Upper lobe of right lung (tissue), 1 donor: Measurements from ENCODE around the gene HSF2BP. TPM values are rescaled to one million over a fixed set of nuclear protein-coding genes. Genes with fewer than 3 reads are reported as not detected.
A peak's percentile ranks its signal among the peaks of the same experiment; 100 is the strongest.

ENCODE experiments used
- ATAC-seq: fragments of 200-7000 bp; cut with Tn5 transposase; one replicate; pipeline ENCODE4 v1.9.1; 2020; ENCODE audit warnings: mild to moderate bottlenecking, moderate library complexity
- DNase-seq: peaks from one replicate; pipeline ENCODE4 v3.0.0-alpha.2; 2020
- H3K27ac ChIP-seq: fragments of 200-600 bp; one replicate; pipeline ENCODE4 v1.8.0; 2022
- H3K27me3 ChIP-seq: fragments of 200-600 bp; one replicate; pipeline ENCODE4 v1.8.0; 2022; ENCODE audit warnings: mild to moderate bottlenecking
- H3K36me3 ChIP-seq: fragments of 200-600 bp; one replicate; pipeline ENCODE4 v1.8.0; 2022
- H3K4me1 ChIP-seq: fragments of 200-600 bp; one replicate; pipeline ENCODE4 v1.8.0; 2022
- H3K4me3 ChIP-seq: fragments of 200-600 bp; one replicate; pipeline ENCODE4 v1.8.0; 2022; ENCODE audit warnings: mild to moderate bottlenecking
- H3K9me3 ChIP-seq: fragments of 200-600 bp; one replicate; pipeline ENCODE4 v1.8.0; 2022
- CTCF ChIP-seq: fragments of 200-600 bp; IDR thresholded peaks from one replicate; pipeline ENCODE4 v1.8.0; 2022; ENCODE audit warnings: antibody characterized with exemption
- intact Hi-C: fragments of 100-400 bp; cut with DNase I; formaldehyde crosslinking; loops from one replicate; pipeline ENCODE4 v1.11.0; 2022
- total RNA-seq: library from RNA; stranded (reverse); fragmentation: NEBNext Ultra II Directional; extraction: Animal tissue kit (Norgen Biotek cat#: 25700); gene quantifications from one replicate; pipeline ENCODE4 v1.2.1, GENCODE V29; 2021
- donor health status: DM: no; HTN: yes; CAD: no; lungs with severe emphysema.

The HSF2BP gene
- total RNA-seq, 1 donor from 2014 or later, result 0.41 TPM

- TF ChIP-seq CTCF, result no peak
- DNase-seq (no peak), ATAC-seq (no peak)
- H3K4me3 ChIP-seq, result no peak overlapping the region
- H3K27ac ChIP-seq, result no peak overlapping the region
- no peaks in the 10 kb centered on the region for H3K9me3 ChIP-seq
- intact Hi-C loops, result no loop called here
- H3K27me3 ChIP-seq, result no peaks in the 10 kb centered on the region
- peaks cover 28% of the 10 kb centered on the region for H3K4me1 ChIP-seq
- peaks cover 27% of the 10 kb centered on the region for H3K36me3 ChIP-seq
These were observed 3.0 kb upstream of the HSF2BP start for GRCh38 chr21:43662286-43662685.

- no peak for ATAC-seq
- TF ChIP-seq CTCF, result no peak
- H3K9me3 ChIP-seq, result no peaks in the 10 kb centered on the region
- peaks cover 16% of the 10 kb centered on the region for H3K36me3 ChIP-seq
- peaks cover 21% of the 10 kb centered on the region for H3K4me1 ChIP-seq
- peak overlapping the region; percentile 90 for H3K27ac ChIP-seq
- intact Hi-C loops, result no loop called here
- H3K4me3 ChIP-seq, result peak overlapping the region; percentile 99
- DNase-seq, result no peak
- H3K27me3 ChIP-seq, result no peaks in the 10 kb centered on the region
These were observed 536 bp downstream of the HSF2BP start for GRCh38 chr21:43658769-43659135.

- no peak overlapping the region for H3K27ac ChIP-seq
- peaks cover 10% of the 10 kb centered on the region for H3K36me3 ChIP-seq
- peaks cover 21% of the 10 kb centered on the region for H3K4me1 ChIP-seq
- DNase-seq (no peak), ATAC-seq (no peak)
- H3K27me3 ChIP-seq, result no peaks in the 10 kb centered on the region
- no peak overlapping the region for H3K4me3 ChIP-seq
- intact Hi-C loops, result no loop called here
- no peak for TF ChIP-seq CTCF
- H3K9me3 ChIP-seq, result no peaks in the 10 kb centered on the region
These were observed 1.1 kb downstream of the HSF2BP start for GRCh38 chr21:43658088-43658741.

GRCh38 chr21:43657355-43658087 is 1.8 kb downstream of the HSF2BP start:
- Histone ChIP-seq H3K9me3 (no peaks in the 10 kb centered on the region), H3K4me1 (peaks cover 21% of the 10 kb centered on the region), H3K4me3 (no peak overlapping the region), H3K36me3 (peaks cover 5% of the 10 kb centered on the region), H3K27me3 (no peaks in the 10 kb centered on the region), H3K27ac (no peak overlapping the region)
- DNase-seq (no peak), ATAC-seq (no peak)
- TF ChIP-seq CTCF, result no peak
- intact Hi-C loops, result no loop called here

- H3K36me3 ChIP-seq, result no peaks in the 10 kb centered on the region
- peaks cover 5% of the 10 kb centered on the region for H3K4me1 ChIP-seq
- ATAC-seq (no peak), DNase-seq (no peak)
- no peak overlapping the region for H3K27ac ChIP-seq
- no peak overlapping the region for H3K4me3 ChIP-seq
- H3K9me3 ChIP-seq, result no peaks in the 10 kb centered on the region
- intact Hi-C loops, result no loop called here
- no peaks in the 10 kb centered on the region for H3K27me3 ChIP-seq
- TF ChIP-seq CTCF, result no peak
These were observed 4.3 kb downstream of the HSF2BP start for GRCh38 chr21:43654806-43655489.
